ENCODE measurements around the gene ANKRD60.

DNA sequence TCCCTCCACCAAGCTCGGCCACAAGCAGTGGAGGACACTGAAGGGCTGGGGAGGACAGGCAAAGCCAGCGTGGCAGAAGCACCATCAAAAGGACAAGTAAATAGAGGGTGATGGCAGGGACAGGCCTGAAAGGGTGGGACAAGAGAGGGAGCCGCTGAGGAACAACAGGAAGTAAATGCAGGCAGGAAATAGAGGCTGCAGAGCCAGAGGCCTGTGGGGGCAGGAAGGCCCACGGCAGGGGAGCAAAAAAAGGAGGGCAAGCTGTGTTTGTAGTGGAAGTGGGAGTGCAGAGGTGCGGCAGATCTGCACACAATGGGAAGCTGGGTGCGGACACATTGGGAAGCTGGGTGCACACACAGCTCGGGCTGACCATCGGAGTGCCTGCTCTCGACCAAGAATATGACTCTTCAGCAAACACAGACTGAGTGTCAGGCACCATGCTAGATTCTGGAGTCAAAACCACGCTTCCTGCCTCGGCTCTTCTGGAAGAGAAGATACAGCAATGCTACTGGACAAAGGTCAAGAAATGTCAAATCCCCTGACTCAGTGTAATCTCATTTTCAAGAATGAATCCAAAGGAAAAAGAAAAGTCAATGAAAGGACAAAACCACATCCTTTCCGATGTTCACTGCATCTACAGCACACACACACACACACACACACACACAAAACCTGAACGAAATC, 40.6 kb upstream of the ANKRD60 start:
- TF ChIP-seq EP300 (IDR thresholded peaks at IDR 0.05; ENCODE audit: low read depth) = no peak
- TF ChIP-seq, protein P1, sequence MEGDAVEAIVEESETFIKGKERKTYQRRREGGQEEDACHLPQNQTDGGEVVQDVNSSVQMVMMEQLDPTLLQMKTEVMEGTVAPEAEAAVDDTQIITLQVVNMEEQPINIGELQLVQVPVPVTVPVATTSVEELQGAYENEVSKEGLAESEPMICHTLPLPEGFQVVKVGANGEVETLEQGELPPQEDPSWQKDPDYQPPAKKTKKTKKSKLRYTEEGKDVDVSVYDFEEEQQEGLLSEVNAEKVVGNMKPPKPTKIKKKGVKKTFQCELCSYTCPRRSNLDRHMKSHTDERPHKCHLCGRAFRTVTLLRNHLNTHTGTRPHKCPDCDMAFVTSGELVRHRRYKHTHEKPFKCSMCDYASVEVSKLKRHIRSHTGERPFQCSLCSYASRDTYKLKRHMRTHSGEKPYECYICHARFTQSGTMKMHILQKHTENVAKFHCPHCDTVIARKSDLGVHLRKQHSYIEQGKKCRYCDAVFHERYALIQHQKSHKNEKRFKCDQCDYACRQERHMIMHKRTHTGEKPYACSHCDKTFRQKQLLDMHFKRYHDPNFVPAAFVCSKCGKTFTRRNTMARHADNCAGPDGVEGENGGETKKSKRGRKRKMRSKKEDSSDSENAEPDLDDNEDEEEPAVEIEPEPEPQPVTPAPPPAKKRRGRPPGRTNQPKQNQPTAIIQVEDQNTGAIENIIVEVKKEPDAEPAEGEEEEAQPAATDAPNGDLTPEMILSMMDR (IDR thresholded peaks at IDR 0.05) = no peak
- TF ChIP-seq POLR2A (IDR thresholded peaks at IDR 0.05) = no peak

Data from transverse colon (tissue), 3 donors.